Measurements from ENCODE around the gene SLCO4A1. TPM values are rescaled to one million over a fixed set of nuclear protein-coding genes. Genes with fewer than 3 reads are reported as not detected.

SLCO4A1 gene
- total and polyA plus RNA-seq, 9 donors = 1.1 to 10.9 (median 3.7) TPM

DNA sequence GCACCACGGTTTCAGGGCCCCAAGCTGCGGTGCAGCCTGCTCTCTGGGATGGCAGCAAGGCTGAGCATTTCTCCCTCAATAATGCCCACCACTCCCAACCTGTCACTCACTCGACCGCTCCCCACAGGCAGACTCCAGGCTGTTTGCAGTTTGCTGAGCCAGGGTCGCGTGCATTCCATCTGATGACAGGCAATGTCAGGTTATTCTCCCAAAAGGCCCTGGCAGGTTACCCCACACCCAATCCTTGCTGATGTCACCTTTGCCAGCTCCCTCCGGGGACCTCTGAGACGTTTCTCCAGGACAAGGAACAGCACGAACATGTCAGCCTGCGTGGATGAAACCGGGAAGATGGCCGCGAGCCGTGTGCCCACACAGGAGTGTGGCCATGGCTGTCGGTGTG, 7.1 kb upstream of the SLCO4A1 start:
- H3K4me3 ChIP-seq = no peak overlapping the region
- no peak for DNase-seq
- TF ChIP-seq, protein P1, sequence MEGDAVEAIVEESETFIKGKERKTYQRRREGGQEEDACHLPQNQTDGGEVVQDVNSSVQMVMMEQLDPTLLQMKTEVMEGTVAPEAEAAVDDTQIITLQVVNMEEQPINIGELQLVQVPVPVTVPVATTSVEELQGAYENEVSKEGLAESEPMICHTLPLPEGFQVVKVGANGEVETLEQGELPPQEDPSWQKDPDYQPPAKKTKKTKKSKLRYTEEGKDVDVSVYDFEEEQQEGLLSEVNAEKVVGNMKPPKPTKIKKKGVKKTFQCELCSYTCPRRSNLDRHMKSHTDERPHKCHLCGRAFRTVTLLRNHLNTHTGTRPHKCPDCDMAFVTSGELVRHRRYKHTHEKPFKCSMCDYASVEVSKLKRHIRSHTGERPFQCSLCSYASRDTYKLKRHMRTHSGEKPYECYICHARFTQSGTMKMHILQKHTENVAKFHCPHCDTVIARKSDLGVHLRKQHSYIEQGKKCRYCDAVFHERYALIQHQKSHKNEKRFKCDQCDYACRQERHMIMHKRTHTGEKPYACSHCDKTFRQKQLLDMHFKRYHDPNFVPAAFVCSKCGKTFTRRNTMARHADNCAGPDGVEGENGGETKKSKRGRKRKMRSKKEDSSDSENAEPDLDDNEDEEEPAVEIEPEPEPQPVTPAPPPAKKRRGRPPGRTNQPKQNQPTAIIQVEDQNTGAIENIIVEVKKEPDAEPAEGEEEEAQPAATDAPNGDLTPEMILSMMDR (IDR thresholded peaks at IDR 0.05) = no peak
- TF ChIP-seq EP300 (IDR thresholded peaks at IDR 0.05) = no peak
- no peak for TF ChIP-seq POLR2A (IDR thresholded peaks at IDR 0.05)
- H3K9me3 ChIP-seq = no peaks in the 10 kb centered on the region
- no peaks in the 10 kb centered on the region for H3K36me3 ChIP-seq
- intact Hi-C loops (cut with DNase I) = no loop called here
- 86 to 90% (median 87%) methylated on average over 15 of the region's 15 CpGs for whole genome bisulfite sequencing, 3 donors
- H3K27ac ChIP-seq = no peak overlapping the region
- H3K27me3 ChIP-seq = no peaks in the 10 kb centered on the region
- no peaks in the 10 kb centered on the region for H3K4me1 ChIP-seq (ENCODE audit: insufficient read depth)

DNA sequence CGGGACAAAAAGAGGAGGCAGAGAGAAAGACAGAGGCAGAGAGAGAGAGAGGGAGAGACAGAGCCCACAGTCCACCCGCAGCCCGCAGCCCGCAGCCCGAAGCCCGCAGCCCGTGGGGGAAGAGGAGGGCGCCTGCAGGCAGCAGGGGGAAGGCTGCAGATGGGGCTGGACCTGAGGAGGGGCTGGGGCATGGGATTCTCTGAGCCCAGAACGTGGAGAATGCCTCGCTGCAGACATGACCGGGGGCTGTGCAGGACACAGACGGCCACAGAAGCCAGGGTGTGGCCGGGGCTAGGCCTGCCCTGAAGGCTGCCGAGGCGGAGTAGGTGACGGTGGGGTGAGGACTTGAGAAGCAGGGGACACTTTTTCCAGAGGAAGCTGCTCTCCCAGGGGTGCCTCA, 6.5 kb upstream of the SLCO4A1 start:
- TF ChIP-seq, protein P1 (IDR thresholded peaks at IDR 0.05) = no peak
- TF ChIP-seq EP300 (IDR thresholded peaks at IDR 0.05) = no peak
- TF ChIP-seq POLR2A (IDR thresholded peaks at IDR 0.05) = no peak
- no peak for DNase-seq
- H3K36me3 ChIP-seq = no peaks in the 10 kb centered on the region
- H3K4me3 ChIP-seq = no peak overlapping the region
- no peaks in the 10 kb centered on the region for H3K4me1 ChIP-seq (ENCODE audit: insufficient read depth)
- intact Hi-C loops (cut with DNase I) = no loop called here
- WGBS, 3 donors = 68 to 80% (median 73%) methylated on average over 16 of the region's 16 CpGs
- no peak overlapping the region for H3K27ac ChIP-seq
- no peaks in the 10 kb centered on the region for H3K9me3 ChIP-seq
- H3K27me3 ChIP-seq = no peaks in the 10 kb centered on the region

DNA sequence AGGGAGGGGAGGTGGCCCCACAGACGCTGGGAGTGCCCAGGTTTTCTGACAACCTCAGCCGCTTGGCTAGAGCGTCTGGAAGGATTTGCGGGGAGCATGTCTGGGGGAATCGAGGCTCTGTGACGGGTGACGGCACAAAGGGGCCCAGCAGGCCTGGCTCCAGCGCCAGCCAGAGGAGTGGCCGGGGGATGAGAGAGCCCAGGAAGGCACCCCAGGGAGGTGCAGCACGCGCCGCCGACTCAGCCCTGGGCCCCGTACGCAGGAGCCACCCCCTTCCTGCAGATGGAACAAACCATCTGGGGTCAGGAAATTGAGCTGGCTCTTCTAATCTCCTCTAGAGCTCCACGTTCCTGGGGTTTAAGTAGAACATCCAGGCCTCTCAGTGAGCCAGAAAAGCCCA, 5.9 kb upstream of the SLCO4A1 start:
- Histone ChIP-seq H3K9me3 (no peaks in the 10 kb centered on the region), H3K4me1 (ENCODE audit: insufficient read depth) (no peaks in the 10 kb centered on the region), H3K4me3 (no peak overlapping the region), H3K27ac (no peak overlapping the region), H3K36me3 (no peaks in the 10 kb centered on the region), H3K27me3 (no peaks in the 10 kb centered on the region)
- TF ChIP-seq POLR2A (IDR thresholded peaks at IDR 0.05) = no peak
- TF ChIP-seq, protein P1 (IDR thresholded peaks at IDR 0.05) = no peak
- no peak for TF ChIP-seq EP300 (IDR thresholded peaks at IDR 0.05)
- DNase-seq = no peak
- 54 to 59% (median 58%) methylated on average over 16 of the region's 16 CpGs for WGBS, 3 donors
- intact Hi-C loops (cut with DNase I) = no loop called here

DNA sequence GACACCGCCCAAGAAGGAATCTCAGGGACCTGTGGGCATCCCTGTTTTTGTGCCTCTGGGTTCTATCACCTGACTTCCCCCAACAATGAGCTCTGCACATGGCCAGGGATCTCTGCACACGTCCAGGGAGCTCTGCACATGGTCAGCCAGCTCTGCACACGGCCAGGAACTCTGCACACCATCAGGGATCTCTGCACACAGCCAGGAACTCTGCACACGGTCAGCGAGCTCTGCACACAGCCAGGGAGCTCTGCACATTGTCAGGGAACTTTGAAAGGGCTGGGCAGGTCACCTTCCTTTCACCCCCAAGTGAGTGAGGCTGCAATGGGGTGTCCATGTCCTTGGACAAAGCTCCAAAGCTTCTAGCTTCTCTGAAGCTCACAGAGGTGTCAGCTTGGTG, 5.2 kb upstream of the SLCO4A1 start:
- Histone ChIP-seq H3K4me3 (no peak overlapping the region), H3K27ac (no peak overlapping the region), H3K9me3 (no peaks in the 10 kb centered on the region), H3K36me3 (no peaks in the 10 kb centered on the region), H3K27me3 (no peaks in the 10 kb centered on the region), H3K4me1 (ENCODE audit: insufficient read depth) (peaks cover 5% of the 10 kb centered on the region)
- DNase-seq = no peak
- 66 to 75% (median 74%) methylated on average over 5 of the region's 5 CpGs for WGBS, 3 donors
- intact Hi-C loops (cut with DNase I) = no loop called here
- TF ChIP-seq, protein P1 (IDR thresholded peaks at IDR 0.05) = no peak
- TF ChIP-seq POLR2A (IDR thresholded peaks at IDR 0.05) = no peak
- TF ChIP-seq EP300 (IDR thresholded peaks at IDR 0.05) = no peak

All from ovary (tissue), 9 donors.